Measurements from ENCODE around the gene ACY1.

ACY1 gene

DNA sequence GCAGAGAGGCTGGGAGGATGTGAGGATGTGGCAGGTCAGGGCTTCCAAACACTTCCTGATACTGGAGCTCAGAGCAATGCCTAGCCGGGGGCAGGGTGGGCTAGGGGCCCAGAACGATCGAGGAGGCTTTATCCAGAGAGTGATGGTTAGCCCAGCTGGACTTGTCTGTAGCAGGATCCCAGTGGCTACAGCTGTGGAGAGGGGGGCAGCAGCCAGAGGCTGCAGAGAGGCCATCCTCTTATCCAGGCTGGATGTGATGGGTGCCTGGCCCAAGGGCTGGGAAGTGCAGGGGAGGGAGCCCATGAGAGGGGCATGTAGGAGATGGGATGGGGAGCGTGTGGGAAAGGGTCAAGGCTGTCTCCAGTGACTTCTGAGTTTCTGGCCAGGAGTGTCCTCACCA lies 36.5 kb upstream of the ACY1 start:
- no peak for TF ChIP-seq CTCF (IDR thresholded peaks at IDR 0.05; ENCODE audit: low read depth, low read length)
- no peak for DNase-seq
- H3K4me1 ChIP-seq, result no peaks in the 10 kb centered on the region
- H3K9me3 ChIP-seq, result no peaks in the 10 kb centered on the region
- H3K27me3 ChIP-seq, result no peaks in the 10 kb centered on the region
- H3K36me3 ChIP-seq, result no peaks in the 10 kb centered on the region
- H3K4me3 ChIP-seq (ENCODE audit: low read depth, low read length), result no peak overlapping the region

- Histone ChIP-seq H3K4me1 (no peaks in the 10 kb centered on the region), H3K27me3 (no peaks in the 10 kb centered on the region), H3K4me3 (ENCODE audit: low read depth, low read length) (no peak overlapping the region), H3K9me3 (no peaks in the 10 kb centered on the region), H3K36me3 (no peaks in the 10 kb centered on the region)
- TF ChIP-seq CTCF (IDR thresholded peaks at IDR 0.05; ENCODE audit: low read depth, low read length), result no peak
- no peak for DNase-seq
Measured at GRCh38 chr3:51947215-51947900, 36.0 kb upstream of the ACY1 start.

DNA sequence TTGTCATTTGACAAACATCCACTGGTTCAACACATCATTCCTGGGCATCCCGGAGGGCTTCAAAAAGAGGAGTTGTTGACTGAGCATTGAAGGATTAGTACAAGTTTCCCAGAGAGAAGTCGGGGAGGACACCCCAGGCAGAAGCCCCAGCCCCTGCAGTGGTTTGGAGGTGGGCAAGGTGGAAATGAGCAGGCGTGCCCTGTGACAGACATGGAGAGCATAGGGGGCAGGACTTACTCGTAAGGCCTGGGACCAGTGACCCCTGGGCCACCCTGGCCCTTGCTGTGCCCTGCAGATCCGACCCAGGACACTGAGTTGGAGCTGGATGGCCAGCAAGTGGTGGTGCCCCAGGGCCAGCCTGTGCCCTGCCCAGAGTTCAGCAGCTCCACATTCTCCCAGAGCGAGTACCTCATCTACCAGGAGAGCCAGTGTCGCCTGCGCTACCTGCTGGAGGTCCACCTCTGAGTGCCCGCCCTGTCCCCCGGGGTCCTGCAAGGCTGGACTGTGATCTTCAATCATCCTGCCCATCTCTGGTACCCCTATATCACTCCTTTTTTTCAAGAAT lies 35.2 kb upstream of the ACY1 start:
- H3K4me3 ChIP-seq (ENCODE audit: low read depth, low read length), result no peak overlapping the region
- no peak for DNase-seq
- H3K27me3 ChIP-seq, result no peaks in the 10 kb centered on the region
- no peaks in the 10 kb centered on the region for H3K4me1 ChIP-seq
- no peaks in the 10 kb centered on the region for H3K9me3 ChIP-seq
- no peaks in the 10 kb centered on the region for H3K36me3 ChIP-seq
- TF ChIP-seq CTCF (IDR thresholded peaks at IDR 0.05; ENCODE audit: low read depth, low read length), result no peak

DNA sequence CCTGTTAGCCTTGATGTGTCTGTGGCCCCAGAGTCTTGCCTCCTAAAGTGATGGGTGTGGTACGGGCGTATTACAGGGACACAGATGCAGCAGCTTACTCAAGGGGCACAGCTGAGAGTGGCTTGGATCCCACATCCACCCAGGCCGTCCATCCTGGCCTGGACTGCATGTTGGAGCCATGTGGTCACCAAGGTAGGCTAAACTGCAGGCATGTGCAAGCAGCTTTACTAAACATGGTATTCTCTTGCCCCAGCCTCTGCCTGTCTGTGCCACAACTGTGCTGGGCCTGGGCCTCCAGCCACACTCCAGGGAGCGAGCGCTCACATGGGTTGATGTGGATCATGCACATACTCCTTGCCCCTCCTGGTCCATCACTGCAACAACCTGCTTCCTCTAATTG lies 34.2 kb upstream of the ACY1 start:
- Histone ChIP-seq H3K27me3 (no peaks in the 10 kb centered on the region), H3K9me3 (no peaks in the 10 kb centered on the region), H3K4me3 (ENCODE audit: low read depth, low read length) (no peak overlapping the region), H3K36me3 (no peaks in the 10 kb centered on the region), H3K4me1 (no peaks in the 10 kb centered on the region)
- no peak for DNase-seq
- no peak for TF ChIP-seq CTCF (IDR thresholded peaks at IDR 0.05; ENCODE audit: low read depth, low read length)

GRCh38 chr3:51950899-51951298 lies 32.4 kb upstream of the ACY1 start:
- no peak for TF ChIP-seq CTCF (IDR thresholded peaks at IDR 0.05; ENCODE audit: low read depth, low read length)
- no peaks in the 10 kb centered on the region for H3K9me3 ChIP-seq
- no peaks in the 10 kb centered on the region for H3K36me3 ChIP-seq
- no peaks in the 10 kb centered on the region for H3K27me3 ChIP-seq
- H3K4me1 ChIP-seq, result no peaks in the 10 kb centered on the region
- no peak overlapping the region for H3K4me3 ChIP-seq (ENCODE audit: low read depth, low read length)
- DNase-seq, result no peak

DNA sequence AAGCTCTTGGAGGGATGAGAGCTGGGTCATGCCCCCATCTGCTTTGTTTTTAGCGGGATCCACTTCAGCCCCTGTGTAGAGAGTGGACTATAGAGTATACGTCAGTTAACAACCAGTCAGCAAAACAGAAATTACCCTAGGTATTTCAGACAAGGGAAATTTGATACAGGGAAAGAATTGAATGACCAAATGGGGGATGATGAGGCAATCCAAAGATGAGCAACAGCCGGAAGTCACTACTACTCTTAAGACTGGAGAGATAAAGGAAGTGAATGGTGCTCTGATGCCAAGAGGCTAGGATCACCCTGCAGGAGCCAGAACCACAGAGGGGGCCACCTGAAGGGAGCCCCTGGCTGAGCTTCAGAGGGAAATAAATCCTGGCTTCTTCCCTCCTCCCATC lies 29.9 kb upstream of the ACY1 start:
- DNase-seq, result no peak
- no peaks in the 10 kb centered on the region for H3K36me3 ChIP-seq
- TF ChIP-seq CTCF (IDR thresholded peaks at IDR 0.05; ENCODE audit: low read depth, low read length), result no peak
- no peaks in the 10 kb centered on the region for H3K27me3 ChIP-seq
- H3K4me3 ChIP-seq (ENCODE audit: low read depth, low read length), result no peak overlapping the region
- no peaks in the 10 kb centered on the region for H3K9me3 ChIP-seq
- H3K4me1 ChIP-seq, result no peaks in the 10 kb centered on the region
